Activated effector memory CD4-positive, alpha-beta T cell treated with Interleukin-2 at 50 U/mL for 16 hours (primary cell): Measurements from ENCODE around the gene TGM1.

Source experiments
- DNase-seq: peaks from one replicate; pipeline ENCODE4 v3.0.0-alpha.2; 2020

The TGM1 gene

DNA sequence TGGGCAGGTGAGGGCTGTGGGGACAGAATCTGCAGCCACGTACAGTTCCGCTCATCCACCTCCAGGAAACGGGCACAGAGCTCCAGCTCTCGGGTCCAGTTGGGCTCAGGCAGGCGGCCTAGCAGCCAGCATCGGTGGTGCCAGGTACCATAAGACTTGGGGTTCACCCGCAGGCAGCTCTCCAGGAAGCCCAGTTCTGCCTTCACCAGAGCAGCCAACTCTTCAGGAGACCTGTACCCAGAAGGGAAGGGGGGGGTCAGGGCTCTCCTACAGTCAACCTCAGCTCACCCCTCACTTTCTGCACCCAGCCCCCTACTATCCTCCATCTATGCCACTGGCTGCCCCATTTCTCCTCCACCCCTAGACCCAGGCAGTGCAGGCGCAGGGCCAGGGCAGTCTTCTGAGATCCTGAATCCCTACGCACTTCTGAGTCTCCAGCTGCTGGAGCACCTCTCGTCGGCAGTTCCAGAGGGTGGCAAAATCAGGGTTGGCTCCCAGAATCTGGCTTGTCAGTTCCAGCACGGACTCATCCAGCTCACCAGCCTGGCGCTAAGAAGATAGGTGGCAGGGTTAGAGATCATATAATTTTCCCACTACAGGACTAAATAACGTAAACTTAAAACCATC, 7.0 kb upstream of the TGM1 start:
- DNase-seq, result no peak

DNA sequence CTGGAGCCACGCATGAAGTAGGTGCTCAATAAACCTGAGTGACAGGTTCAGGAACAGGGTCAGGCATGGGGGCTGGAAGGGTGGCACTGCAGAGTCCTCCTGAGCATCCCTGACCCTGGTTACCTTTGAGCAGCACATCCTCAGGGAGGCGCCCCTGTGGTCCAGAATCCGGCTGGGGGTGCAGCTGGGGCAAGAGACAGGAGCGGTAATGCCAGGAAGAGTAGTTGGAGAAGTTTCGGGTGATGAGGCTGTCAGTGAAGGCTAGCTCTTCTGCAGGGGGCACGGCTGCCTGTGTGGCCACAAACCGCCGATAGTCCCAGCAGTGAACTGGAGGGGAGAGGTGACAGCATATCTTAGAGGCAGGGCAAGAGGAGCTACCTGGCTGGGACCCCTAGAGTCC, 6.4 kb upstream of the TGM1 start:
- no peak for DNase-seq

DNA sequence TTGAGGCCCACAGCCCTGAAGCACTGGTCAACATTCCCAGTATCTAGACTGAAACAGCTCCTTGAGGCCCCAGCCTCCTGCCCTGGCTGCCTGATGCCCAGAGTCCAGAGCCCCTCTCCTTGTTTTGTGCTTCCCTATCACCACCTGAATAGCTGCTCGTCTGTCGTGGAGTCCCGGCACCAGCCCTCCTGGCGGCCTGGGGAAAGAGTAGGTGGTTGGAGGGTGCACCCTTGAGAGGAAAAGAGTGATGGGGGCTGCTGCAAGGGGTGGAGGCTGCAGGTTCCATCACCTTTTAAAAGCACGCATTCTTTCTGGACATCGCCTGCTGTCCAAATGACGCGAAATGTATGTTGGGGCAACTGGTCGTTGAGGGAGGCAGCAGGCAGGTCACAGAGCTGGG, 5.2 kb upstream of the TGM1 start:
- no peak for DNase-seq

DNA sequence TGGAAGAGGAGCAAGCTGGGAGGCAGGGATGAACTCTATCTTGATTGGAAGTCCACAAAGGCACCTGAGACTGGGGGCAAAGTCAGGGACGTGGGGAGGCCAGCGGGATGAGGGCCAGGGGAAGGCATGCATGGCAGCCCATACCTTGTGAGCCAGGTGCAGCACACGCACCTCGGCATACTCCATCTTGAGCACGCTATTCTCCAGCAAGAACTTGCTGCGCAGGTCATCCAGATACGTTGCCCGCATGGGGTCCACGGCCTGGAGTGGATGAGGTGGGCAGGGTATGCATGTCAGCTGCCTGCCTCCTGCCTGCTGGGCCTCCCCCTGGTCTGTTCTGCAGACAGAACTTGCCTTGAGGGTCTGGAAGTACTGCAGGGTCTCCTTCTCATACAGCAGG, 4.5 kb upstream of the TGM1 start:
- DNase-seq, result no peak

DNA sequence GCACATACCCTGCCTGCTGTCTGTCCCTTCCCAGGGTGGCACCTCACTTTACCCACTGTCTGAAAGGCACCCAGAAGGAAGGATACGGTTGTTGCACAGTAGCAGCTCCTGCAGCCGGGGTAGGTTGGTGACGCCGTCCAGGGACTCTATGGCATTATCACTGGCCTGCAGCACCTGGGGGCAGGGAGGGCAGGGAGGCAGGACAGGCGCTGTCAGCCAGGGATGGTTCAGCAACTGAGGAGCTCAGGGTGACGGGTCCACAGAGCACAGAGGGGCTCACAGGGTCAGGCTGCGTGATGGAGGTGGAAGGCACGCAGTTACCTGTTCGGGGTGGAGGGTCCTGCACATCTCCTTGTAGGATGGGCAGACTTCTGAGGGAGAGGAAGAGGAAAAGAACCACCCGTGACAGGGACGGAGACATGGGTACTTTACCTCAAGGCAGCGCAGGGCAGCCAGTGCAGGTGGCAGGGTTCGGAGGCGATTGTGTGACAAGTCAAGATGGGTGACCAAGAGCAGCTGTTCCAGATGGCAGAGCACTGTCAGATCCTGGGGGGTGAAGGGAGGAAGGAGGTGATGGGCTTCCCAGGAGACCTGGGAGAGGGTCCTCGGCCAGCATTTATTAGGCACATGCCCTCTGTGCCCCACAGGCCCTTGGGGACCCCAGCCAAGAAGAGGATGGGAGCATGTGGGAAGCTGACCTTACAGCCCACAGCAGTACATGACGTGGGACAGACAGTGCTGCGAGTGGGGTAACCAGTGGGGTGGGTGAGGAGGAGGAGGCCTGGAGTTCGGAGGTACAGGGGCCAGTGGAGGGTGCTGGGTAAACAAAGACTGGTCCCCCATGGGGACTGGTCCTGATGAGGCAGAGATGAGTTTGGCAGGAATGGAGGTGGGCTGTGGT, 3.6 kb upstream of the TGM1 start:
- no peak for DNase-seq

DNA sequence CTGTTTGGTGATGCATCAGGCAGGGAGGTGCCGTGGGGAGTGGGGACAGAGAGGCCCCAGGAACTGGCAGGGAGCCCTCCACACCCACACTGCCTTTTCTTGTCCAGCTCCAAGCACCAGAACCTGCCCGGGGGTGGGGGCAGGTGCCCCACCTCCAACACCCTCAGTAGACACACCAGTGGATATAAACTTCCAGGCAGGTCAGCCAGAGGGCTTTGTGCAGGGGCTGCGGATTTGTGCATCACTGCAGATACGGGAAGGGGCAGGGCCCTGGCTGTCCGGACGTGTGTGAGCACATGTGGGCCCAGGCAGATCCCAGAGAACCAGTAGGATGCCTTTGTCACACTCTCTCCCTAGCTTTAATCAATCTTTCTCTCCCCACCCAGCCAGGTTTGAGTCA, 1.3 kb upstream of the TGM1 start:
- no peak for DNase-seq

DNA sequence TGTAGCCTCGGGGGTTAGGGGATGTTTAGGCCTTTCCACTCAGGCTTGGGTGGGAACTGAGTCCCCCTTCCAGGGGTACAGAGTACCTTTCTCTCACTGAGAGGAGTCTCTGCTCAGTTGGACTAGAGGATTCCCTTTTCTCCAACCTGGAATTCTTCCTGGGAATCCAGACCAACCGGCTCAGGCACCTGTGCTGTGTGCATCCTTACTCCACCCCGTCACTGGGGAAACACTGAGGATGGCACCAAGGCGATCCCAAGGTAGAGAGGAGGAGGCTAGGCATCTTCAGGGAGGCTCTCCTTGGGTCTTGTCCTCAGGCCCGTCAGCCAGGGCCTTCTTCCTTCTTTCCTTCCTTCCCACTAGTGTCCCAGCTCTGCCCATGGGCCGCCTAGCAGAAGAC, 871 bp upstream of the TGM1 start:
- DNase-seq, result no peak

DNA sequence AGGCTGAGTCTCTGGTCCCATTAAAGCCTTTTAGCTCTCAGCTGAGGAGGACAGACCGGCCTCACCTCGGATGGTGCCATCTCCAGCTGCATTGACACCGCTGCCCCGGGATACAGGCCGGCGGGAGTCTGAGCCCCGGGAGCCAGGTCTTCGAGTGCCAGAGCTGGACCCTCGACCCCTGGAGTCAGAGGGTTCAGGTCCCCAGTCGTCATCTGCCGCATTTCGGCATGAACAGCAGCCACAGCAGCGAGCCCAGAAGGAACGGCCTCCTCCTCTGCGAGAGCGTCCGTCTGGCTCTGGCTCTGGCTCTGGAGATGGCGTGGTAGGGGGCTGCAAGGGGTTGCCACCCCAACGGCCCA, 1.0 kb downstream of the TGM1 start:
- DNase-seq, result no peak

DNA sequence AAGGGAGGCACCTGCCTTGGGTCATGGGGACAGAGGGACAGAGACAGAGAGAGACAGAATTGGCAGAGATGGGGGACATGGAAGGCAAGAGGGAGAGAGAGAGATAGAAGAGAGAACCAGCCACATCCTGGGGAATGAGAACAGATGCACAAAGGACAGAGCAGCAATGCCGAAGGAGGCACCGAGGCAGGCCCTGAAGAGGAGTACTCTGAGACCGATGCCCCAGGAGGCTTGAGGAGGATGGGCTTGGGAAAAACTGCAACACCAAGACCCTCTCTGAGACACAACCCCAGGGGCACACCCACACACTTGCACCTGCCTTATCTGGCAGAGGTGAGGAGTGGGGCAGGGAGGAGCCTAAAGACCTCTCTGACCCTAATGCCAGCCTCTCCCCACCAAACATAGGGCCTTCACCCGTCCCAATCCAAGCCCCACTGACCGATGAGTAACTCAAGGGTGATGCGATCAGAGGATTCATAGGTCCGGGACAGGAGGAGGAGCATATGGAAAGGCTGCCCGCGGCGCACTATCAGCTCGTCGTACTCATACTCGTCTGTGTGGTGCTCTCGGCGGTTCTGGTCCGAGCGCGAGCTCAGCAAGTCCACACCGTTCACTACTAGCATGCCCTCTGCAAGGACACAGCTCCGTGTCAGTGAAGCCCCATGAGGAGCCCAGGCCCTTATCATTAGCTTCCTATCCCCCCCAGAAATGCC, 1.6 kb downstream of the TGM1 start:
- no peak for DNase-seq

DNA sequence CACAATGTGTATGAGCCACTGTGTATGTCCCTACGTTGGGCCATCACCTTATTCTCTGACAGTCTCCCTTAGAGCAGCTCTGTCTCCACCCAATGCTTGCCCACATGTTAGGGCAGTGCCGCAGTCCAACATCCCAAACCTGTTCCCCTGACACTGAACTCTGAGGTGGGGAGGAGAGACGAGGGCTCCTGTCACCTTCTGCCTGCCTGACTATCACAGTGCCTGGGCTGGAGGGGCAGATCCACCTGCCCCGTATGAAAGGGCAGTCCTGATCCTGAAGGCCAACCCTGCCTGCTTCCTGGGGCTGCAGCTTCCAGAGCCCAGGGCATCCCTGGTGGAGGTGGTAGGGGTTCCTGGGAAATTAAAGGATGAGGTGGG, 2.2 kb downstream of the TGM1 start:
- no peak for DNase-seq

DNA sequence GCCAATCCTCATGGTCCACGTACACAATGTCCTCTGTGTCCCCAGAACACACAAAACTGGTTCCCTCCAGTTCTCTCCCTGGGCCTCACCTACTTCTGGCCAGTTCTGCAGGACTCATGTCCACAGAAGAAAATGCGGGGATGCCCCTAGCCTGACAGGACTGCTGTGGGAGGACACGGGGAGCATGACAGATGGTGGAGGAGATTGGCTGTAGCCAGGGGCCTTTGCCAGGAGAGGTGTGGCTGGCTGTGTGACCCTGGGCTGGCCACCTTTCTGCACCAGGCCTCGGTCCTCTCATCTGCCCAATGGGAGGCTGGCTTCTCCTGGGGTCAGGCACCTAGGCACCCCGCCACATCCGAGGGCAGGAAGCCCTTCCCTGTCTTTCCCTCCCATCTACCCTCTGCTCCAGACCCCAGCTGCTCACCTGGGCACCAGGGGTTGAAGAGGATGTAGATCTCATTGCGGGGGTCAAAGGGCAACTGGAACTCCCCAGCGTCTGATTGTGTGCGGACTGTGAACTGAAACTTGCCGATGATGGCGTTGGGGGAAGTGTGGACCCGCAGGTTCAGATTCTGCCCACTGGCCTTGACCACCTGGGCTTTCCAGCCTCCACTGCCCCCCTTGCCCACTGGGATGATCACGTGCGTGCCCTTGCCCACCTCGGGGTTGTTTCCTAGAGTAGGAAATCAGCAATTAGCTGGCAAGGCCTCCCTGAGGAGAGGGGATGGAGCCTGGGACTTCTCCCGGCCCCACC, 2.8 kb downstream of the TGM1 start:
- no peak for DNase-seq

DNA sequence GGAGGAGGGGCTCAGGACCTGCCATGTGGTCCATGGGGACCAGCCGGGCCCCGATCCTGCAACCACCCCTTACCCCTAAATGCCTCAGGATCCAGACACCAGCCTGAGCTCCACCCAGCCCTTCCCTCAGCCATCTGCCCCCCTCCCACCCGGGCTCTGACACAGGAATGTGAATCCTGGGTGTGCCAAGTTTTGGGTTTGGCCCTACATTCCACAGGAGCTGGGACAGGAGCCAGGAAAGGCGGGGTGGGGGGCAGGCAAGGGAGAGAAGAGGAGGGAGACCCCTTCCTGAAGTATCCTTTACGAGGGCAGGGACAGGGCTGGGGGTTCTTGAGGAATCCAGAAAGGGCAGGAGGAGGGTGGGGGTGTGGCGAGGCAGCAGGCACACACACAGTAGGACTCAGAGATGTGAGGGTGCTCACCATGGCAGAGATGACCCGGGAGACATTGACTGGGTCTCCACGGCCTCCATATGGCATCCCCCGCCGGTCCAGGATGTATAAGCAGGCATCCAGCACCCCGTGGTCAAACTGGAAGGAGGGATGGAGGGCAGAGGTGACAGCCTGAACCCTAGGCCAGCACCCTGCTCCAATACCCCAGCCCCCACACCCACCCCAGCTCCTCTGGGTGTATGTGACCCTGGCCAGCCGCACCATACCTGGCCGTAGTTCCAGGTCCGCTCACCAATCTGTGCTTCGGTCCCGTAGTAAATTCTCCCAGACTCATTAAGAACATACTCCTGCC, 3.5 kb downstream of the TGM1 start:
- DNase-seq, result no peak

DNA sequence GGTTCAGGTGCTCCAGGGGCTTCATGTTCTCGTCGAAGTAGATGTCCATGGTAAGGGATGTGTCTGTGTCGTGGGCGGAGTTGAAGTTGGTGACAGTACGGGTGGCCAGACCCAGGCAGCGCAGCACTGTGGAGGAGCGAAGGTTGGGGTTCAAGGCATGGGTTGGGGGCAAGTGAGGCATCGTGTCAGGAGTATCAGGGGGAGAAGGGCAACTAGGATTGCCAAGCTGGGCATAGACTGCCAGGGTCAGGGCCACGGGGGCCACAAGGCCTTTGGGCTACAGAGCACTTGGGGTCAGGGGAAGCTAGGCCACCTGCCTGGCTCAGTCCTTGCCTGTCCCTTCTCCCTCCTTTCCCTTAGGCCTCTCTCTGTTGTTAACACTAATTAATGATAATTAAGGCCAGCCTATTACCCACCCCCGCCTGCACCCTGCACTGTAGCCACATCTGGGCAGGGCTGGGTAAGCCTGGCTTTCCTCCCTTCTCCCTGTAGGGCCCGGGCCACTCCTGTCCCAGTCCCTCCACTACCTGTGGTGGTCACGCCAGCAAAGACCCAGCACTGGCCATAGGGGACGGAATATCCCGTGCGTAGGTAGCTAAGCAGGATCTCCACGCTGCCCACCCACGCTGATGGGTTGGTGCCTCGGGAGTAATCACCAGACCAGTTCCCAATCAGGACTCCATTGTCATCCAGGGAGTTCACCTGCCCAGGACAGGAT, 4.3 kb downstream of the TGM1 start:
- DNase-seq, result no peak

DNA sequence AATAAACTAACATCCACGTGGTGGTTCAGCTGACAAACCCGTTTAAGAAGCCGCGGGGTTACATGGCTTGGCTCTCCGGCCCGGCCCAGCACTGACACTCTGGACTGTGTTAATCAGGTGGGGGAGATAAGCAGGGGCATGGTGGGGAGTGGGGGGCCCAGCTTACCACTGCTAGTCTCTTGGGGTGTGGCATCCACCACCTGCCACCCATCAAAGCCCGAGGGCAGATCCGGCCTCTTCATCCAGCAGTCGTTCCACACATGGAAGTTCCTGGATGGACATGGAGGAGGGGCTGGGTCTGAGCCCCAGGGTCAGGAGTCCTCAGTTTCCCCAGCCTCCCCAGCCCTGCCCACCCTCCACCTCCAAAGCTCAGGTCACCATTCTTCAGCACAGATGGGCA, 4.9 kb downstream of the TGM1 start:
- DNase-seq, result no peak

DNA sequence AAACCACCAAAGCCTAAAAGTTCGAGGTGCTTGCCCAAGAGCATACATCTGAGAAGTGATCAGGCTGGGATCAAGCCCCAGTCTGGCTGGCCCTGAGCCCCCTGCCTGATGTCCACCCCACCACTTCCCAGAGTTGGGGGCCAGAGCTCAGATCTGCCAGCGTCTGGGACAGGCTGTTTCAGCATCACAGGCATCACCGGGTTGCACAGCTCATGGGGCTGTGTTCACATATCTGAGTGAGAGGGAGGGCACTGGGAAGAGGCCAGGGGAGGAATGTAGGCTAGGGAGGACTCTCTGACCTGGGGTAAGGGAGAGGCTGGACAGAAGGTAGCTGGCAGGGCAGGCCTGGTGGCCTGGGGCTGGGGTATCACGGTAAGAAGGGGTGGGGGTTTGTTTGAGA, 6.0 kb downstream of the TGM1 start:
- no peak for DNase-seq

DNA sequence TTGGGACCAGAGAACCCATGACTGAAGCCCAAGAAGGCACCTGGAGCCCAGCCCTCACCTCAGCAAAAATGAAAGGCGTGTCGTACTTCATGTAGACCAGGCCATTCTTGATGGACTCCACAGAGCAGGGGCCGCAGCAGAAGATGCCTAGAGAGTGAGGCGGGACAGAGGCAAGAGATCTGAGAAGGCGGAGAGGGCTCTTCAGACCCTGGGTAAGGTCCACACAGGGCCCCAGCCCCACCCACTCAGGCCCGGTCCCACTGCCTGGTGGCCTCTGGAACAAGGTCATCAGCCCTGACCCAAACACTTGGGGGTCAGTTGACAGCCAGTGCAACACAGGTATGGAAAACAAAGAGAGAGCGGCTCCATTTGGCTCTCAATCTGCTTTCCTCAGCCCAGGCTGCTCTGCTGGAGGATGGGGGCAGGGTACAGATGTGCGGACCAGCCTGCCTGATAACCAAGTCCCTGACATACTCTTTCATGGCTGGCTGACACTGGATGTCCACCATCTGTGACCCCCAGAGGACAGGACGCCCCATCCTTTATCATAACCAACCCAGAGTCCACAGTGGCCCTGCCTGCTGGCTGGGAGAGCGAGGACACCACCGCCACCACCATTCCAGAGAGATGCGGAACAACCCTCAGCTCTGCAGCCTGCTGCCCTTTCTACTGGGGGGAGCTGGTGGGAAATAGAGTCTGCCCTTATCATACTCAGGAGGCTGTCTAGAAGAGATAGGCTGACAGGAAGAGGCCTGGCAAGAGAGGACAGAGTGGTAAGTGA, 6.9 kb downstream of the TGM1 start:
- DNase-seq, result no peak

DNA sequence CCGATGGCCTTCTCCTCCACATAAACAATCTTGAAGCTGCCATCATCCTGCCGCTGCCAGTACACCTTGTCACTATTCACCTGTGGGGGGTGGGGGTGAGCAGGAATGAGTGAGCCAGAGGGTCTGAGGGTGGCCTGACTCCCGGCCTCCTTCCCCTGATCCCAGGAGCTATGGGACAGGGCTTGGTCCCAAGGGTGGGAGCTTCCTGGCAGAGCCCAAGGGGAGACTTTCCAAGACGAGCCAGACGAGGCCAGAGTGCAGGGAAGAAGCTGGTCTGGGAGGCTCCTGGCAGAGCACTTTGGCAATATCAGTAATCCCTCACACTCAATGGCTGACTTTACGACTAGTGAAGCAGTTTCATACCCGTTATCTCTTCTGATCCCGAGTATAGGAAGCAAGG, 7.5 kb downstream of the TGM1 start:
- DNase-seq, result no peak

DNA sequence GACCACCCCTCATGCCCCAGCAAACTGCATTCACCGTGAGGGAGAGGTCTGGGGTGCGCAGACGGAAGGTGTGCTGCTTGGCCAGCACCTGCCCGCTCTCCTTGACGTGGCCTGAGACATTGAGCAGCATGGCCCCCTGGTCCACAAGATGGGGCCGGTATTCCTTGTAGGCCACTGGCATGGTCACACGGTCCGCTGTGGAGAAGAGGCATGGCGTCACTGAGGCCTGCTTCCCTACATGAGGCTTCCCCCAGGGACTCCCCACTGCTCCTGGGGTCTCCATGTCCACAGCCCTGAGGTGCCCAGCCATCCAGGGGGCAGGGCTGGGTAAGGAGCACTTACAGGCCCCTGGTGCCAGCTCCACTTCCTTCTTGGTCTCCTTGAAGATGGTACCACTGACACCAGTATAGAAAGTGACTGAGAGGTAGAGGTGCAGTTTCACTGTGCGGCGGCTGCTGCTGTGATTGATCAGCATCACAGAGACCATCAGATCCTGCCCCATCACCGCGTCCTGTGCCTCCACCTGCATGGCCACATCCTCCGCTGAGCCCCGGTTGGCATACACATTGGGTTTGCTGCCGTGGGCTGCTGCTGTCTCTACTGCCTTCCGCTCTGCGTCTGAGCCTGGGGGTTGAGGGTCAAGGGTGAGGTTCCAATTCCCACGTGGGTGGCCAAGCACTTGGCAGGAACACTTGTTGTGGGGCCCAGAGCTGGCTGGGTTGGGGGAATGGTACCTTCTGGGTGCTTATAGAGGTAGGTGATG, 8.2 kb downstream of the TGM1 start:
- no peak for DNase-seq

DNA sequence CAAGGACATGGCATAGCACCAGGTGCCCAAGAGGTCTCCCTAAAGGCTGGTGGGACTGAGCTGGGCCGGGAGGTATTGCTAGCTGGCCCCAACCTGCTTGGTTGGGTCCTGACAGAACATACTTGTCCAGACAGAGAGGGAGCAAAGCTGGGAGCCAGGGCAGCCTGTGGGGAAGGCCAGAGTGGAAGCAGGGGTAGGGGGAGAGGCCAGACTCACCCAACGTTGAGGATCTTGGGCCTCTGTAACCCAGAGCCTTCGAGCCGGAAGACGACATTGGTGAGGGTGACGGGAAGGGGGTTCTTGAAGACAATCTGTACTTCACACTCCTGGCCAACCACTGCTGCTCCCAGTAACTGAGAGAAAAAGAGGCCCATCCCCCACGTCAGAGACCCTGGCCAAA, 9.0 kb downstream of the TGM1 start:
- no peak for DNase-seq
